HEK293T (cell line): Measurements from ENCODE around the gene ARMH3.

Experiments
- CTBP1 ChIP-seq: fragments of 450-650 bp; IDR thresholded peaks from 2 replicates; pipeline ENCODE4 v1.6.1; 2016; ENCODE audit warnings: borderline replicate concordance
- ELF4 ChIP-seq: fragments of 450-650 bp; IDR thresholded peaks from 2 replicates; pipeline ENCODE4 v1.6.1; 2017; ENCODE audit warnings: antibody characterized with exemption
- FOXA1 ChIP-seq: fragments of 450-650 bp; IDR thresholded peaks from 2 replicates; pipeline ENCODE4 v1.6.1; 2016; ENCODE audit warnings: mild to moderate bottlenecking
- FOXK2 ChIP-seq: fragments of 450-650 bp; IDR thresholded peaks from 2 replicates; pipeline ENCODE4 v1.6.1; 2016; ENCODE audit warnings: mild to moderate bottlenecking
- FOXM1 ChIP-seq: fragments of 450-650 bp; IDR thresholded peaks from 2 replicates; pipeline ENCODE4 v1.6.1; 2017; ENCODE audit warnings: mild to moderate bottlenecking, borderline replicate concordance
- HDGF ChIP-seq: fragments of 450-650 bp; IDR thresholded peaks from 2 replicates; pipeline ENCODE4 v1.6.1; 2017; ENCODE audit warnings: antibody characterized with exemption, borderline replicate concordance
- L3MBTL2 ChIP-seq: fragments of 450-650 bp; conservative IDR thresholded peaks from 2 replicates; pipeline ENCODE4 v1.6.1; 2016; ENCODE audit warnings: mild to moderate bottlenecking
- NFRKB ChIP-seq: fragments of 450-650 bp; IDR thresholded peaks from 2 replicates; pipeline ENCODE4 v1.6.1; 2016; ENCODE audit warnings: mild to moderate bottlenecking, moderate library complexity
- SP1 ChIP-seq: fragments of 450-650 bp; IDR thresholded peaks from 2 replicates; pipeline ENCODE4 v1.6.1; 2017
- SUZ12 ChIP-seq: fragments of 450-650 bp; IDR thresholded peaks from 2 replicates; pipeline ENCODE4 v1.6.1; 2016; ENCODE audit warnings: mild to moderate bottlenecking
- ZNF384 ChIP-seq: fragments of 450-650 bp; IDR thresholded peaks from 2 replicates; pipeline ENCODE4 v1.6.1; 2016
- TF ChIP-seq, protein P1 (sequence below): fragments of 450-650 bp; IDR thresholded peaks from 2 replicates; pipeline ENCODE4 v1.6.1; 2016

GRCh38 chr10:102066399-102067088 lies 10.6 kb upstream of the ARMH3 start:
- TF ChIP-seq FOXK2 (no peak), NFRKB (no peak), ELF4 (no peak), SUZ12 (no peak), FOXA1 (no peak), FOXM1 (no peak), ZNF384 (no peak), SP1 (no peak), HDGF (no peak), CTBP1 (no peak), L3MBTL2 (no peak)
- TF ChIP-seq, protein P1, sequence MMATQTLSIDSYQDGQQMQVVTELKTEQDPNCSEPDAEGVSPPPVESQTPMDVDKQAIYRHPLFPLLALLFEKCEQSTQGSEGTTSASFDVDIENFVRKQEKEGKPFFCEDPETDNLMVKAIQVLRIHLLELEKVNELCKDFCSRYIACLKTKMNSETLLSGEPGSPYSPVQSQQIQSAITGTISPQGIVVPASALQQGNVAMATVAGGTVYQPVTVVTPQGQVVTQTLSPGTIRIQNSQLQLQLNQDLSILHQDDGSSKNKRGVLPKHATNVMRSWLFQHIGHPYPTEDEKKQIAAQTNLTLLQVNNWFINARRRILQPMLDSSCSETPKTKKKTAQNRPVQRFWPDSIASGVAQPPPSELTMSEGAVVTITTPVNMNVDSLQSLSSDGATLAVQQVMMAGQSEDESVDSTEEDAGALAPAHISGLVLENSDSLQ, result no peak
